Measurements from ENCODE around the gene MACROH2A2. TPM values are rescaled to one million over a fixed set of nuclear protein-coding genes. Genes with fewer than 3 reads are reported as not detected.

The MACROH2A2 gene
- total and polyA plus RNA-seq, 2 of the 13 experiments (the other 11 are each of a cell fraction or from before 2014, with no cell fraction given) = 9.8 to 43.1 TPM

GRCh38 chr10:70146489-70147258 is 94.0 kb downstream of the MACROH2A2 start, which contains the start of gene TYSND1 (continued):
- TF ChIP-seq TIGD3 (CRISPR knock-in tag; IDR thresholded peaks at IDR 0.05; ENCODE audit: borderline replicate concordance) = 0 out of 2 replicates have a peak, but pooled peaks have one; percentile 69
- TF ChIP-seq ZNF512B (CRISPR knock-in tag; IDR thresholded peaks at IDR 0.05; ENCODE audit: borderline replicate concordance) = no peak
- no peak for TF ChIP-seq NBN (conservative IDR thresholded peaks at IDR 0.05)
- no peak for TF ChIP-seq ZNF792 (CRISPR knock-in tag; IDR thresholded peaks at IDR 0.05)
- no peak for TF ChIP-seq PTBP1 (IDR thresholded peaks at IDR 0.05; ENCODE audit: low read depth, low read length, poor library complexity, severe bottlenecking)
- no peak for TF ChIP-seq ZNF703 (CRISPR knock-in tag; IDR thresholded peaks at IDR 0.05; ENCODE audit: borderline replicate concordance)
- TF ChIP-seq ZBTB37 (CRISPR knock-in tag; IDR thresholded peaks at IDR 0.05) = no peak
- TF ChIP-seq BRCA1 (CRISPR knock-in tag; IDR thresholded peaks at IDR 0.05) = no peak
- peak; percentile 83; the same call in 1 of the 2 replicates for TF ChIP-seq REPIN1 (CRISPR knock-in tag; IDR thresholded peaks at IDR 0.05; ENCODE audit: borderline replicate concordance, low read depth)
- TF ChIP-seq NCOR1 (IDR thresholded peaks at IDR 0.05; ENCODE audit: borderline replicate concordance, low read length) = no peak
- no peak for TF ChIP-seq ISX (CRISPR knock-in tag; conservative IDR thresholded peaks at IDR 0.05)
- TF ChIP-seq ZXDC (CRISPR knock-in tag; IDR thresholded peaks at IDR 0.05) = 0 out of 2 replicates have a peak, but pooled peaks have one; percentile 53
- no peak for TF ChIP-seq RELA (CRISPR knock-in tag; IDR thresholded peaks at IDR 0.05)
- TF ChIP-seq MAX (IDR thresholded peaks at IDR 0.05) = peak; percentile 23; the same call in 1 of the 2 replicates
- TF ChIP-seq ZSCAN29 (CRISPR knock-in tag; conservative IDR thresholded peaks at IDR 0.05) = no peak; the same call in 1 of the 2 replicates
- TF ChIP-seq NFATC3 (CRISPR knock-in tag; IDR thresholded peaks at IDR 0.05) = peak; percentile 47
- TF ChIP-seq AKAP8 (CRISPR knock-in tag; IDR thresholded peaks at IDR 0.05) = peak; percentile 13; the same call in 1 of the 2 replicates
- TF ChIP-seq ZNF577 (CRISPR knock-in tag; IDR thresholded peaks at IDR 0.05; ENCODE audit: borderline replicate concordance, low read depth) = no peak
- no peak for TF ChIP-seq CENPX (CRISPR knock-in tag; IDR thresholded peaks at IDR 0.05)
- peak; percentile 59 for TF ChIP-seq CREM (IDR thresholded peaks at IDR 0.05)
- TF ChIP-seq CREM (CRISPR knock-in tag; IDR thresholded peaks at IDR 0.05) = no peak
- peak; percentile 84; the same call in 1 of the 2 replicates for TF ChIP-seq JUND (CRISPR knock-in tag; IDR thresholded peaks at IDR 0.05)
